Stomach (tissue), 4 donors: ENCODE data around the gene GSKIP.

Experiments
- POLR2A ChIP-seq, 4 donors: fragments of 450-650 bp; IDR thresholded peaks; one replicate each; pipeline ENCODE4 v1.6.1; 2016; ENCODE audit warnings: antibody characterized with exemption in 4 of 4, control low read depth in 2 of 4, mild to moderate bottlenecking in 1 of 4, moderate library complexity in 1 of 4
- POLR2AphosphoS5 ChIP-seq, 3 donors: sonication (generic); formaldehyde crosslinking; IDR thresholded peaks; one replicate each; pipeline ENCODE4 v1.6.1; 2016; ENCODE audit warnings: antibody characterized with exemption in 3 of 3

- no peak for TF ChIP-seq POLR2AphosphoS5 (IDR thresholded peaks at IDR 0.05)
- TF ChIP-seq POLR2A (IDR thresholded peaks at IDR 0.05), result no peak
Measured at GRCh38 chr14:96316087-96316486, 47.2 kb upstream of the GSKIP start.
